Body of pancreas (tissue), 4 donors: ENCODE measurements around the gene CCSER1.

Source experiments
- CTCF ChIP-seq, 7 experiments: fragments of 450-650 bp in 4 of 7; fragments of 200-600 bp in 3 of 7; sonication (generic) in 3 of 7; IDR thresholded peaks; one replicate each; pipeline ENCODE4 v1.5.1; 2016 to 2019; ENCODE audit warnings: antibody characterized with exemption in 7 of 7
- POLR2A ChIP-seq, 3 donors: fragments of 450-650 bp; IDR thresholded peaks; one replicate each; pipeline ENCODE4 v1.6.1; 2016; ENCODE audit warnings: antibody characterized with exemption in 3 of 3, mild to moderate bottlenecking in 2 of 3

- no peak for TF ChIP-seq CTCF (IDR thresholded peaks at IDR 0.05)
- TF ChIP-seq POLR2A (IDR thresholded peaks at IDR 0.05), result no peak
Measured at GRCh38 chr4:91472046-91472445, 1344.9 kb downstream of the CCSER1 start.
